Limb (tissue), 2 donors: ENCODE data around the gene SARNP.

Source experiments
- DNase-seq, 2 donors: peaks; one replicate each; pipeline ENCODE4 v3.0.0-alpha.2; 2016; ENCODE audit errors: extremely low spot score in 2 of 2

Gene SARNP

DNA sequence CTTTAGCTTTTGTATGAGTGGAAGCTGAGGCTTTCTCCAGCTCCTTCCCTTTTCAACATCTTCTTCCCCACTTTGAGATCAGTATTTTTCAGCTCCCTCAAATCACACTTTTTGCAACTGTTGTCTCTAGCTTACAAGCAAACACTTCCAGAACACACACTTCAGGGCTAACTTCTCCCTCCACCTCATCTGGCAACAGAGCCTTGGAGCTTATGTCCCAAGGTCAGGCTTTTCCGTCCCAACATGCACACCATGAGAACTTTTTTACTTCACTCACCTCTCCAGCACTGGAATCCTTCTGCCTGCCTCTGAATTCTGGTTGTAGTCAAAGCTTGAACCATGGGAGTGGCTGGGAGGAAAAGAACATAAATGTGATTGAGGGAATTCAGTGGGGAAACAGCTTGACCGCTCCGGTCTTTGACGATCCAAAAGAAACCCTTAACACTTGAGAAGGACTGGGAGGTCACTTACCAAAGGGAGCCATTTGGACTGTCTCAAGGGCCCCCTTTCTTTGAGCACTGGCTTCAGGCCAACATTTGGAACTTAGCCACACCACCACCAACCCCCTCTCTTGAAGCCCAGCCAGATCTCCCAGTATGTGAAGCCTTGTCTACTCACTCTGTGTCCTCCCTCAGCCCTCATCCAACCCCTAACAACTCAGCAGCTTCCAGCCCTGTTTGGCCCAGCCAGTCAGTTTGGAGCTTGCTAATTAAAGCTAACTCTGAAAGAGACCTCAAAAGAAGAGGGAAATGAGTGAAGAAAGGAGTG, 105.6 kb downstream of the SARNP start:
- DNase-seq, result no peak

GRCh38 chr12:55708695-55709233, 108.8 kb downstream of the SARNP start:
- no peak for DNase-seq

- peak in 1 of 2 donors; percentile 85 for DNase-seq
Measured at GRCh38 chr12:55707841-55708694, 109.5 kb downstream of the SARNP start, which contains the start of gene ITGA7. TSS of gene ITGA7 (minus strand) at chr12:55707904. CDS start at chr12:55707682, 222 bp downstream.
